ENCODE measurements around the gene CEACAM8. TPM values are rescaled to one million over a fixed set of nuclear protein-coding genes. Genes with fewer than 3 reads are reported as not detected.

The CEACAM8 gene
- total RNA-seq, 1 experiment from 2014 or later, result not detected

DNA sequence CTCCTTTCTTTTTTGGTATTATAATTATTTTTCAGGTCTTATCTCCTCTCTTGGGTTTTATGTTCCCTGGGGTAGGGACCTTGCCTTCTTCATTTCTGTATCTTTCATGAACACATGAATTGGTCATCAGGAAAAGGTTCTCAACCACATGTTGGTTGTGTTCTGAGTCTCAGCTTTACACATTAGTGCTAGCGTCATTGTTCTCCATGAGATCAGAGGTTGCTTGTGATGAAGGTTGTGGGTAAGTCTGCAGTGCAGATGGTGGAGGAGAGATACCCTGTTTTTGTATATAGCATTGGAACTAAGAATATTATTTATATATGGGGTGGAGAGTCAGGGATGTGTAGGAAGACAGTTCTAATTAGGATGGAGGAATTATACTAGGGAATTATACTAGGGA lies 24.5 kb upstream of the CEACAM8 start:
- no peak overlapping the region for H3K27ac ChIP-seq (ENCODE audit: low read depth, low read length)
- H2AFZ ChIP-seq (ENCODE audit: low read depth, low read length, poor library complexity, severe bottlenecking), result no peak overlapping the region
- no TSS peak for BruUV-seq (replicated peaks)
- no peaks in the 10 kb centered on the region for H3K9me3 ChIP-seq (ENCODE audit: control insufficient read depth in 1 of 2, insufficient read depth in 1 of 2, low read depth in 1 of 2, low read length in 2 of 2)
- no peaks in the 10 kb centered on the region for H3K36me3 ChIP-seq (ENCODE audit: control insufficient read depth in 1 of 2, insufficient read depth in 2 of 2, low read length in 2 of 2)
- H4K20me1 ChIP-seq (ENCODE audit: insufficient read depth), result no peaks in the 10 kb centered on the region
- H3K9ac ChIP-seq (ENCODE audit: low read length), result no peak overlapping the region
- H3K4me3 ChIP-seq (replicated peaks in 1 of 2; ENCODE audit: low read depth in 1 of 2, low read length in 2 of 2), result no peak overlapping the region
- no peaks in the 10 kb centered on the region for H3K9me2 ChIP-seq (ENCODE audit: insufficient read depth)
- H3K4me1 ChIP-seq (ENCODE audit: control insufficient read depth in 1 of 2, insufficient read depth in 2 of 2, low read length in 2 of 2), result no peaks in the 10 kb centered on the region
- no peak overlapping the region for H3K4me2 ChIP-seq (ENCODE audit: low read length)
- peaks cover 25% of the 10 kb centered on the region; the same call in 1 of the 2 replicates for H3K27me3 ChIP-seq (ENCODE audit: insufficient read depth, low read length)
- no peaks in the 10 kb centered on the region for H3K79me2 ChIP-seq (ENCODE audit: insufficient read depth, low read length)
- ATAC-seq, result no peak
- DNase-seq (ENCODE audit: low read depth, low spot score), result no peak
- CTCF ChIA-PET, result interaction anchor here (1.2 to 1.8 kb wide), 2 partner anchors 16 to 23 kb away, joined by 3 to 5 read pairs; no protein-coding TSS in a partner anchor
- intact Hi-C loops (cut with micrococcal nuclease), result no loop called here
- POLR2A ChIA-PET, result no interaction called here
- TF ChIP-seq SP1 (IDR thresholded peaks at IDR 0.05; ENCODE audit: low read depth) (no peak), EZH2phosphoT487 (IDR thresholded peaks at IDR 0.05; ENCODE audit: borderline replicate concordance) (no peak), POLR2A (IDR thresholded peaks at IDR 0.05; ENCODE audit: borderline replicate concordance, extremely low read depth, insufficient read depth, insufficient read length) (no peak), ELF1 (IDR thresholded peaks at IDR 0.05; ENCODE audit: borderline replicate concordance, low read depth) (no peak), ZNF274 (IDR thresholded peaks at IDR 0.05; ENCODE audit: low read depth, low read length) (no peak), TCF7L2 (IDR thresholded peaks at IDR 0.05; ENCODE audit: borderline replicate concordance, extremely low read depth, insufficient read depth, insufficient read length) (no peak), SIN3A (IDR thresholded peaks at IDR 0.05; ENCODE audit: low read depth) (no peak), EZH2 (IDR thresholded peaks at IDR 0.05) (no peak), JUND (IDR thresholded peaks at IDR 0.05) (no peak), ZFX (IDR thresholded peaks at IDR 0.05) (no peak), CEBPB (IDR thresholded peaks at IDR 0.05; ENCODE audit: low read depth) (no peak)
- TF ChIP-seq, protein P1, sequence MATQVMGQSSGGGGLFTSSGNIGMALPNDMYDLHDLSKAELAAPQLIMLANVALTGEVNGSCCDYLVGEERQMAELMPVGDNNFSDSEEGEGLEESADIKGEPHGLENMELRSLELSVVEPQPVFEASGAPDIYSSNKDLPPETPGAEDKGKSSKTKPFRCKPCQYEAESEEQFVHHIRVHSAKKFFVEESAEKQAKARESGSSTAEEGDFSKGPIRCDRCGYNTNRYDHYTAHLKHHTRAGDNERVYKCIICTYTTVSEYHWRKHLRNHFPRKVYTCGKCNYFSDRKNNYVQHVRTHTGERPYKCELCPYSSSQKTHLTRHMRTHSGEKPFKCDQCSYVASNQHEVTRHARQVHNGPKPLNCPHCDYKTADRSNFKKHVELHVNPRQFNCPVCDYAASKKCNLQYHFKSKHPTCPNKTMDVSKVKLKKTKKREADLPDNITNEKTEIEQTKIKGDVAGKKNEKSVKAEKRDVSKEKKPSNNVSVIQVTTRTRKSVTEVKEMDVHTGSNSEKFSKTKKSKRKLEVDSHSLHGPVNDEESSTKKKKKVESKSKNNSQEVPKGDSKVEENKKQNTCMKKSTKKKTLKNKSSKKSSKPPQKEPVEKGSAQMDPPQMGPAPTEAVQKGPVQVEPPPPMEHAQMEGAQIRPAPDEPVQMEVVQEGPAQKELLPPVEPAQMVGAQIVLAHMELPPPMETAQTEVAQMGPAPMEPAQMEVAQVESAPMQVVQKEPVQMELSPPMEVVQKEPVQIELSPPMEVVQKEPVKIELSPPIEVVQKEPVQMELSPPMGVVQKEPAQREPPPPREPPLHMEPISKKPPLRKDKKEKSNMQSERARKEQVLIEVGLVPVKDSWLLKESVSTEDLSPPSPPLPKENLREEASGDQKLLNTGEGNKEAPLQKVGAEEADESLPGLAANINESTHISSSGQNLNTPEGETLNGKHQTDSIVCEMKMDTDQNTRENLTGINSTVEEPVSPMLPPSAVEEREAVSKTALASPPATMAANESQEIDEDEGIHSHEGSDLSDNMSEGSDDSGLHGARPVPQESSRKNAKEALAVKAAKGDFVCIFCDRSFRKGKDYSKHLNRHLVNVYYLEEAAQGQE (IDR thresholded peaks at IDR 0.05; ENCODE audit: low read depth), result no peak
- TF ChIP-seq, protein P2, sequence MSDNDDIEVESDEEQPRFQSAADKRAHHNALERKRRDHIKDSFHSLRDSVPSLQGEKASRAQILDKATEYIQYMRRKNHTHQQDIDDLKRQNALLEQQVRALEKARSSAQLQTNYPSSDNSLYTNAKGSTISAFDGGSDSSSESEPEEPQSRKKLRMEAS (IDR thresholded peaks at IDR 0.05), result no peak
- TF ChIP-seq, protein P3, sequence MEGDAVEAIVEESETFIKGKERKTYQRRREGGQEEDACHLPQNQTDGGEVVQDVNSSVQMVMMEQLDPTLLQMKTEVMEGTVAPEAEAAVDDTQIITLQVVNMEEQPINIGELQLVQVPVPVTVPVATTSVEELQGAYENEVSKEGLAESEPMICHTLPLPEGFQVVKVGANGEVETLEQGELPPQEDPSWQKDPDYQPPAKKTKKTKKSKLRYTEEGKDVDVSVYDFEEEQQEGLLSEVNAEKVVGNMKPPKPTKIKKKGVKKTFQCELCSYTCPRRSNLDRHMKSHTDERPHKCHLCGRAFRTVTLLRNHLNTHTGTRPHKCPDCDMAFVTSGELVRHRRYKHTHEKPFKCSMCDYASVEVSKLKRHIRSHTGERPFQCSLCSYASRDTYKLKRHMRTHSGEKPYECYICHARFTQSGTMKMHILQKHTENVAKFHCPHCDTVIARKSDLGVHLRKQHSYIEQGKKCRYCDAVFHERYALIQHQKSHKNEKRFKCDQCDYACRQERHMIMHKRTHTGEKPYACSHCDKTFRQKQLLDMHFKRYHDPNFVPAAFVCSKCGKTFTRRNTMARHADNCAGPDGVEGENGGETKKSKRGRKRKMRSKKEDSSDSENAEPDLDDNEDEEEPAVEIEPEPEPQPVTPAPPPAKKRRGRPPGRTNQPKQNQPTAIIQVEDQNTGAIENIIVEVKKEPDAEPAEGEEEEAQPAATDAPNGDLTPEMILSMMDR (IDR thresholded peaks at IDR 0.05 in 2 of 3, conservative IDR thresholded peaks at IDR 0.05 in 1 of 3; ENCODE audit: borderline replicate concordance in 1 of 3, insufficient read depth in 1 of 3, low read depth in 2 of 3, low read length in 2 of 3), result no peak
- TF ChIP-seq, protein P4, sequence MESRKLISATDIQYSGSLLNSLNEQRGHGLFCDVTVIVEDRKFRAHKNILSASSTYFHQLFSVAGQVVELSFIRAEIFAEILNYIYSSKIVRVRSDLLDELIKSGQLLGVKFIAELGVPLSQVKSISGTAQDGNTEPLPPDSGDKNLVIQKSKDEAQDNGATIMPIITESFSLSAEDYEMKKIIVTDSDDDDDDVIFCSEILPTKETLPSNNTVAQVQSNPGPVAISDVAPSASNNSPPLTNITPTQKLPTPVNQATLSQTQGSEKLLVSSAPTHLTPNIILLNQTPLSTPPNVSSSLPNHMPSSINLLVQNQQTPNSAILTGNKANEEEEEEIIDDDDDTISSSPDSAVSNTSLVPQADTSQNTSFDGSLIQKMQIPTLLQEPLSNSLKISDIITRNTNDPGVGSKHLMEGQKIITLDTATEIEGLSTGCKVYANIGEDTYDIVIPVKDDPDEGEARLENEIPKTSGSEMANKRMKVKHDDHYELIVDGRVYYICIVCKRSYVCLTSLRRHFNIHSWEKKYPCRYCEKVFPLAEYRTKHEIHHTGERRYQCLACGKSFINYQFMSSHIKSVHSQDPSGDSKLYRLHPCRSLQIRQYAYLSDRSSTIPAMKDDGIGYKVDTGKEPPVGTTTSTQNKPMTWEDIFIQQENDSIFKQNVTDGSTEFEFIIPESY (IDR thresholded peaks at IDR 0.05; ENCODE audit: extremely low read depth, insufficient replicate concordance, low read length), result no peak
- TF ChIP-seq, protein P5, sequence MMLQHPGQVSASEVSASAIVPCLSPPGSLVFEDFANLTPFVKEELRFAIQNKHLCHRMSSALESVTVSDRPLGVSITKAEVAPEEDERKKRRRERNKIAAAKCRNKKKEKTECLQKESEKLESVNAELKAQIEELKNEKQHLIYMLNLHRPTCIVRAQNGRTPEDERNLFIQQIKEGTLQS (IDR thresholded peaks at IDR 0.05), result no peak
- RAD21 ChIA-PET (ENCODE audit: low non-redundant PET in 1 of 2, low total read pairs in 2 of 2, uncharacterized antibody in 2 of 2, unreplicated experiment in 2 of 2), result no interaction called here

All from HCT116 (cell line).